ENCODE results near the gene SUOX. TPM values are rescaled to one million over a fixed set of nuclear protein-coding genes. Genes with fewer than 3 reads are reported as not detected.
A peak's percentile ranks its signal among the peaks of the same experiment; 100 is the strongest.

The SUOX gene
- total RNA-seq = 10 to 100 TPM; 23.6 to 49.6 TPM

DNA sequence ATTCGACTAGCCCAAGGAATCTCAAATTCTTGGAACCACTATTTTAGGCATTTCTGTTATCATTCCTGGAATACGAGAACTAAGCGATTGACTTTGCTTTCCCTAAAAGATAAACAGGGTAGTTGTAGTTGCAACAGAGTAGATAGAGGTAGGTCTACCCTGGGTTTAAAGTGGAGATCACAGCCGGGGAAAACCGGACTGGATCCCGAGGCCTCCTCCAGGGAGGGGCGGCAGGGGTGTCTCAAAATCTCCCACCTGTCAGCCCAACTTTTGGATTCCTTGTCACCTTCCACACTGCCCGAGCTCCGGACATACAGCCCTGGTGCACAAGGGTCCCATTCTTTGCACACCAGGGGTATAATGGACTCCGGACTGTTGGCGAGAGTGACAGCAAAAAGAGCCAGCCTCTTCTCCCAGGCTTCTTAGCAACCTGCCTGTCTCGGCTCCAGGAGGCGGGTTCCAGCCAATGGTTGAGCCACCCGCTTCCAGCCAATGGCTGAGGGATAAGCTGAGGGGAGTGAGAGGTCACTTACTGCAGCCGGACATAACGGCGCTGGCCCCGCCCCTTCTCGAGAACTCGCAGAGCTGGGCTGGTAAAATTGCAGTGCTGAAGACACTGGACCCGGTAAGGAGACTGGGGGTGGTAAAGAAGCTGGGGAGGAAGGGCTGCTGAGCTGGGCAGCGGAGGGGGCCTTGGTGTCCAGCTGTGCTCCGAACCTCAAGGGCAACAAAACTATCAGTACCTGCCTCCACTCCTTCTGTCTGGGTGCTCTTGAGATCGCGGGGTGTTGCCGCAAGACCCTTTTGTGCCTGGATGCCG is at the start of gene SUOX:
SUOX (plus strand) TSS at position 562 of the 820 bp plus-strand sequence. CDS start 4,946 bp downstream, outside the sequence.
- H3K36me3 ChIP-seq = peaks cover 3 to 19% of the 10 kb centered on the region in 2 donors
- no peaks in the 10 kb centered on the region for H3K27me3 ChIP-seq (replicated peaks; ENCODE audit: insufficient read depth)
- H3K4me3 ChIP-seq = peak within 1 kb of the TSS; percentile 51 to 71
- H3K4me1 ChIP-seq (replicated peaks) = peaks cover 6% of the 10 kb centered on the region
- under 1% methylated on average over 27 of the region's 27 CpGs for WGBS
- H3K27ac ChIP-seq = peak within 1 kb of the TSS; percentile 81 to 82
- TF ChIP-seq POLR2AphosphoS5 (IDR thresholded peaks at IDR 0.05) = peak; percentile 96
- peak; percentile 74 for TF ChIP-seq POLR2A (IDR thresholded peaks at IDR 0.05)
- TF ChIP-seq, protein P1, sequence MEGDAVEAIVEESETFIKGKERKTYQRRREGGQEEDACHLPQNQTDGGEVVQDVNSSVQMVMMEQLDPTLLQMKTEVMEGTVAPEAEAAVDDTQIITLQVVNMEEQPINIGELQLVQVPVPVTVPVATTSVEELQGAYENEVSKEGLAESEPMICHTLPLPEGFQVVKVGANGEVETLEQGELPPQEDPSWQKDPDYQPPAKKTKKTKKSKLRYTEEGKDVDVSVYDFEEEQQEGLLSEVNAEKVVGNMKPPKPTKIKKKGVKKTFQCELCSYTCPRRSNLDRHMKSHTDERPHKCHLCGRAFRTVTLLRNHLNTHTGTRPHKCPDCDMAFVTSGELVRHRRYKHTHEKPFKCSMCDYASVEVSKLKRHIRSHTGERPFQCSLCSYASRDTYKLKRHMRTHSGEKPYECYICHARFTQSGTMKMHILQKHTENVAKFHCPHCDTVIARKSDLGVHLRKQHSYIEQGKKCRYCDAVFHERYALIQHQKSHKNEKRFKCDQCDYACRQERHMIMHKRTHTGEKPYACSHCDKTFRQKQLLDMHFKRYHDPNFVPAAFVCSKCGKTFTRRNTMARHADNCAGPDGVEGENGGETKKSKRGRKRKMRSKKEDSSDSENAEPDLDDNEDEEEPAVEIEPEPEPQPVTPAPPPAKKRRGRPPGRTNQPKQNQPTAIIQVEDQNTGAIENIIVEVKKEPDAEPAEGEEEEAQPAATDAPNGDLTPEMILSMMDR (IDR thresholded peaks at IDR 0.05) = peak in 1 of 4 experiments; percentile 29
- intact Hi-C loops (cut with DNase I) = loop anchor here (5.0 to 10.0 kb wide), 2 partner anchors 45 to 108 kb away; partner anchors contain the start of genes PA2G4 and RPS26
- DNase-seq (ENCODE audit: low spot score) = peak; percentile 98
- H3K9me3 ChIP-seq = no peaks in the 10 kb centered on the region

DNA sequence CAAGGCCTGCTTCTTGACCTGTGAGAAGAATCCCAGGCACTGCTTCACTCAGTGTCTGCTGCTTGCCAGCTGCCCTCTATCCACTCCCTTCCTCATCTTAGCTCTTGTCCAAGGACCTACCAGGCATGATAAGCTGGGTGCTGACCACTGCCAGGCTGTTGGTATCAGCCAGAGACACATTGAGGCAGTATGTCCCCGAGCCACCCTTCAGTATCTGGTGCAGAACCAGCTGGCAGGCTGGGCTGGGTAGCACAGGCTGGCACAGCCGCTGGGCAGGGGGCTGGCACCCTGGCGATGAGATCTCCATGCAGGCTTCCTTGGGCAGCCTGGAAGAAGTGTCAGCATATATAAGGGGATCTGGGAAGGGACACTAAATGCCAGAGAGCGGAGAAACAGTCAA is 41.7 kb upstream of the SUOX start:
- H3K27me3 ChIP-seq (replicated peaks; ENCODE audit: insufficient read depth) = no peaks in the 10 kb centered on the region
- peaks cover 0 to 16% of the 10 kb centered on the region in 2 donors for H3K36me3 ChIP-seq
- H3K27ac ChIP-seq = no peak overlapping the region
- intact Hi-C loops (cut with DNase I) = no loop called here
- TF ChIP-seq, protein P1 (IDR thresholded peaks at IDR 0.05) = no peak
- no peak for TF ChIP-seq POLR2AphosphoS5 (IDR thresholded peaks at IDR 0.05)
- no peak for TF ChIP-seq POLR2A (IDR thresholded peaks at IDR 0.05)
- no peaks in the 10 kb centered on the region for H3K4me1 ChIP-seq (replicated peaks)
- H3K4me3 ChIP-seq = no peak overlapping the region
- no peaks in the 10 kb centered on the region for H3K9me3 ChIP-seq
- 96% methylated on average over 4 of the region's 4 CpGs for WGBS
- DNase-seq (ENCODE audit: low spot score) = no peak

DNA sequence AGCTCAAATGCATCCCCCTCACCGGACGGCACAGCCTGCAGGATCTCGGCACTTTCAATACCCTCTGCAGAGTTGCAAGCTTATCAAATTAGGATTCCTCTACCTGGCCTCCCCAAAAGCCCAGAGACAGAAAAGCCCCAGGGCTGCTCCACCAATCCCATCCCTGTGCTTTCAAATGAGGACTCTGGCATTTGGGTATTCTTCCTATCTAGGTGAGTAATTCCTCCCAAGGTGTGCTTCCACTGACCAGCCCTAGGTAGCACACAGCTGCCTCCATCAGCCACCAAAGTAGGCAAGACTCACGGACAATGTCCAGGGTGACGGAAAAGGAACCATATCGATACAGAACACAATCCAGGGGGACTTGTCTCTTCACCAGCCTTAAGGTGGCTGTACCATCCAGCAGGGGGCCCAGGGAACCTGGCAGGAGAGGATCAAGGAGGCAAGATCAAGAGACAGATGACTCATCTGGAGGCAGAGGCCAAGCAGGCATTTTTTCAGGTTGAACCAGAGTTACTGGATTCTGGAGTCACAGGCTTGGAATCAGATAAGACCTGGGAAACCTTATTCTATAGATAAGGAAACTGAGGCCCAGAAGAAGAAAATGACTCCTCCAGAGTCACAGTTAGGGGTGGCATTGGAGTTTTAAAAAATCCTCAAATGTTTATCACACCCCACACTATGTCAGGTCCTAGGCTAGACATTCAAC is 41.1 kb upstream of the SUOX start:
- Histone ChIP-seq H3K27me3 (replicated peaks; ENCODE audit: insufficient read depth) (no peaks in the 10 kb centered on the region), H3K9me3 (no peaks in the 10 kb centered on the region), H3K36me3 (peaks cover 0 to 16% of the 10 kb centered on the region in 2 donors), H3K4me3 (no peak overlapping the region), H3K27ac (no peak overlapping the region), H3K4me1 (replicated peaks) (no peaks in the 10 kb centered on the region)
- intact Hi-C loops (cut with DNase I) = no loop called here
- TF ChIP-seq, protein P1 (IDR thresholded peaks at IDR 0.05) = peak in 2 of 4 experiments; percentile 40 to 64
- TF ChIP-seq POLR2AphosphoS5 (IDR thresholded peaks at IDR 0.05) (peak; percentile 60), POLR2A (IDR thresholded peaks at IDR 0.05) (no peak)
- peak; percentile 58 for DNase-seq (ENCODE audit: low spot score)
- 75% methylated on average over 6 of the region's 6 CpGs for WGBS

DNA sequence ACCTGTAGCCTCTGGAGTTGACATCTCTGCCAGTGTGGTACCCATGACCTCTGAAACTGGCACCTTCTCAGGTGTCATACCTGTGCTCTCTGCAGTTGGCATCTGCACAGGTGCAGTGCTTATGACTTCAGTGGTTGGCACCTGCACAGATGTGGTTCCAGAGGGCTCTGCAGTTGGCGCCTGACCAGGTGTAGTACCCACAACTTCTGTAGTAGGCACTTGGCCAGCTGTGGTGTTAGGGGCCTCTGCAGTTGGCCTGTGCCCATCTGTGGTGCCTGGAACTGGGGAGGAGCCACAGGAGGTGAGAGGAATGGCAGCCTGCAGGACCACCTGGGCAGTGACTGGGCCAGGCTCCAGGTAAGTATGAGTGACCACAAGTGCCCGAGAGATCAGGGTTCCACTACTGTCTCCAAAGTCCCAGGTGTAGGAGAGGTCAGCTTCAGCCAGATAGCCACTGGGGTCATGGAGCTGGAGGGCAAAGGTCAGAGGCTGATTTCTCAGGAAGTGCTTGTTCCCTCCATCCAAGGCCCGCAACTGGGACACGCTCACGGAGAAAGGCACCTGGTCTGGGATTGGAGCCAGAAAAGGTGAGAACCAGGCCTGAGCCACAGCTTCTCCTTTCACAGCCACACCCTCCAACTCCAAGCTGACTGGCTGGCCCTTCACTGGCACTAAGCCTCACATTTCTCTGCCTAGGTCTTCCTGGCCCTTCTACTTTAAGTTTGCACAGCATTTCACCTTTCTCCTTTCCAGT is 39.8 kb upstream of the SUOX start:
- no peak for DNase-seq (ENCODE audit: low spot score)
- H3K27me3 ChIP-seq (replicated peaks; ENCODE audit: insufficient read depth) = no peaks in the 10 kb centered on the region
- peaks cover 0 to 12% of the 10 kb centered on the region in 2 donors for H3K36me3 ChIP-seq
- no peaks in the 10 kb centered on the region for H3K9me3 ChIP-seq
- intact Hi-C loops (cut with DNase I) = no loop called here
- 56% methylated on average over 4 of the region's 5 CpGs for WGBS
- no peak overlapping the region for H3K4me3 ChIP-seq
- H3K27ac ChIP-seq = no peak overlapping the region
- TF ChIP-seq, protein P1 (IDR thresholded peaks at IDR 0.05) = no peak
- no peak for TF ChIP-seq POLR2AphosphoS5 (IDR thresholded peaks at IDR 0.05)
- TF ChIP-seq POLR2A (IDR thresholded peaks at IDR 0.05) = no peak
- H3K4me1 ChIP-seq (replicated peaks) = no peaks in the 10 kb centered on the region

All from prostate gland (tissue), 2 donors.